SH-SY5Y (cell line): ENCODE measurements around the gene CREM.

Source experiments
- GATA2 ChIP-seq: IDR thresholded peaks from 2 replicates; pipeline ENCODE4 v1.6.1; 2011; ENCODE audit warnings: mild to moderate bottlenecking, low read depth, low read length
- GATA3 ChIP-seq: IDR thresholded peaks from 2 replicates; pipeline ENCODE4 v1.6.1; 2011; ENCODE audit warnings: low read depth, mild to moderate bottlenecking, low read length, moderate library complexity

The CREM gene

GRCh38 chr10:35237766-35238512 lies 111.3 kb downstream of the CREM start:
- TF ChIP-seq GATA3 (no peak), GATA2 (no peak)

- TF ChIP-seq GATA2, result no peak
Measured at GRCh38 chr10:35244549-35244948, 117.9 kb downstream of the CREM start.

GRCh38 chr10:35246770-35247343 lies 120.2 kb downstream of the CREM start:
- TF ChIP-seq GATA2, result no peak
- no peak for TF ChIP-seq GATA3

DNA sequence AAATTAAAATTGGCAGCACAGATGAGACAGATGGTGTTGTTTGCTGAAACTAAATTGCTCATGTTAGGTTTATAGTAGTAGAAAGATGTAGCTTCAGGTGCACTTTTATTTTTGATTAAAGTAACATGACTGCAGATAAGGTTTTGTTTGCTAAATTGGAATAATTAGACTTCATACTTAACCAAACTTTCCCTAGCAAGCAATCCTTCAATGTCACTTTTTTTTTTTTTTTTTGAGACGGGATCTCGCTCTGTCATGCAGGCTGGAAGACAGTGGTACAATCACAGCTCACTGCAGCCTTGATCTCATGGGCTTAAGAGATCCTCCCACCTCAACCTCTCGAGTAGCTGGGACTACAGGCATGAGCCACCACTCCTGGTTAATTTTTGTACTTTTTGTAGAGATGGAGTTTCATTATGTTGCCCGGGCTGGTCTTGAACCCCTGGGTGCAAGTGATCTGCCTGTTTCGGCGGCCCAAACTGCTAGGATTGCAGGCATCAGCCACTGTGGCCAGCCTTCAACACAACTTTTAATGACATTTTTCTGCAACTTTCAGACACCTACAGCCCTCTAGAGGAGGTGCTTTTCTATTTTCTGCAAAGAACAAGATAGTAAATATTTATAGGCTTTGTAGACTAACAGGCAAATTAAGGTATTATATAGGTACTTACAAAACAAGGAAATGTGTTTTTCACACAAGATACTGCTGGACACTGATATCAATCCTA lies 124.9 kb downstream of the CREM start:
- no peak for TF ChIP-seq GATA2
- TF ChIP-seq GATA3, result no peak

- TF ChIP-seq GATA3, result no peak
- TF ChIP-seq GATA2, result no peak
Measured at GRCh38 chr10:35257057-35257983, 130.7 kb downstream of the CREM start.

DNA sequence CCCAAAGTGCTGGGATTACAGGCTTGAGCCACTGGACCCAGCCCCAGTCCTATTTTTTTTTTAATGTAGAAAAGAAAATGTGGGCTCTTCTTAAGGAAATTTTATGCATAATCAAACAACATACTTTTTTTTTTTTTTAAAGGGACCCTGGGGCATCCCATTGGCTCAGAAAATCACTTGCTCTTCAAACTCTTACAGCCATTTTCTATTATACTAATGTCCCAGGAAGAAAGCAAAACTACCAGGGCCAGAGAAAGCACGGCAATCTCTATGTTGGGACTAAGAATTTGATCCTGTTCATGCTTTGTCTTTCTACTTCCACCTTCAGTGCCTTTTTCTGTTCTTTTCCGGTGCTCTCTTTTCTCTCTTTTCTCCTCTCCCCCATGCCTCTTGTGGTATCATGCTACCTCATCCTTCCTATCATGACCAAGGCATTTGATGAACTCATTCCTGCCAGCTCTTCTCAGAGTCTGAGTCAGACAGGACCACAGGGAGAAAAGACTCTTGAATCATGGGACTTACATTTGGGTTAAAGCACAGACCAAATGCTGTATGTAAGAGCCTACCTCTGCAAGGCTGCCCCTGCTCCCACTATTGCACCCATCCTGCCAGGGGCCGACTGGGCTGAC lies 133.2 kb downstream of the CREM start:
- TF ChIP-seq GATA3 (no peak), GATA2 (no peak)

DNA sequence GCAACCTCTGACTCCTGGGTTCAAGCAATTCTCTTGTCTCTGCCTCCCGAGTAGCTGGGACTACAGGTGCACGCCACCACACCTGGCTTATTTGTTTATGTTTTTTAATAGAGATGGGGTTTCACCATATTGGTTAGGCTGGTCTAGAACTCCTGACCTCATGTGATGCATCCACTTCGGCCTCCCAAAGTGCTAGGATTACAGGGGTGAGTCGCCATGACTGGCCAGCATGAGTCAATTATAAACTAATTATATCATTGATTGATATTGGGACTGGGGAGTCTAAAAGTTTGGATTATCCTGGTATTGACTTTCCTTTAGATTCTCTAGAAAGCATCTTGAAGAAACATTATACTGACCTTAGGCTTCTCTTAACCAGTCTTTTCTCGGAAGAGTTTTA lies 135.8 kb downstream of the CREM start:
- TF ChIP-seq GATA3, result no peak
- no peak for TF ChIP-seq GATA2
